ENCODE measurements around the gene CMTM8.

Gene CMTM8

GRCh38 chr3:32313169-32313568 is 74.7 kb downstream of the CMTM8 start:
- no peak for DNase-seq (ENCODE audit: low spot score)
- in situ Hi-C loops (cut with MboI; ENCODE audit: low pct_unique_long_range_greater_than_20kb, low sequenced_read_pairs, unreplicated experiment) = no loop called here
- TF ChIP-seq CTCF (IDR thresholded peaks at IDR 0.05; ENCODE audit: extremely low read depth, insufficient read depth, missing control alignments) = no peak

- DNase-seq (ENCODE audit: low spot score) = no peak
- TF ChIP-seq CTCF (IDR thresholded peaks at IDR 0.05; ENCODE audit: extremely low read depth, insufficient read depth, missing control alignments) = no peak
- in situ Hi-C loops (cut with MboI; ENCODE audit: low pct_unique_long_range_greater_than_20kb, low sequenced_read_pairs, unreplicated experiment) = no loop called here
These were observed 75.4 kb downstream of the CMTM8 start for GRCh38 chr3:32313723-32314473.

GRCh38 chr3:32315441-32315840 is 77.0 kb downstream of the CMTM8 start:
- in situ Hi-C loops (cut with MboI; ENCODE audit: low pct_unique_long_range_greater_than_20kb, low sequenced_read_pairs, unreplicated experiment) = no loop called here
- TF ChIP-seq CTCF (IDR thresholded peaks at IDR 0.05; ENCODE audit: extremely low read depth, insufficient read depth, missing control alignments) = no peak
- no peak for DNase-seq (ENCODE audit: low spot score)

GRCh38 chr3:32316319-32316718 is 77.8 kb downstream of the CMTM8 start:
- TF ChIP-seq CTCF (IDR thresholded peaks at IDR 0.05; ENCODE audit: extremely low read depth, insufficient read depth, missing control alignments) = no peak
- no peak for DNase-seq (ENCODE audit: low spot score)
- in situ Hi-C loops (cut with MboI; ENCODE audit: low pct_unique_long_range_greater_than_20kb, low sequenced_read_pairs, unreplicated experiment) = no loop called here

GRCh38 chr3:32316976-32317375 is 78.5 kb downstream of the CMTM8 start:
- no peak for TF ChIP-seq CTCF (IDR thresholded peaks at IDR 0.05; ENCODE audit: extremely low read depth, insufficient read depth, missing control alignments)
- no peak for DNase-seq (ENCODE audit: low spot score)
- in situ Hi-C loops (cut with MboI; ENCODE audit: low pct_unique_long_range_greater_than_20kb, low sequenced_read_pairs, unreplicated experiment) = no loop called here

- in situ Hi-C loops (cut with MboI; ENCODE audit: low pct_unique_long_range_greater_than_20kb, low sequenced_read_pairs, unreplicated experiment) = no loop called here
- no peak for DNase-seq (ENCODE audit: low spot score)
These were observed 81.1 kb downstream of the CMTM8 start for GRCh38 chr3:32319607-32320006.

More at GRCh38 chr3:32319607-32320006, 81.1 kb downstream of the CMTM8 start:
- TF ChIP-seq CTCF (IDR thresholded peaks at IDR 0.05; ENCODE audit: extremely low read depth, insufficient read depth, missing control alignments) = no peak

All from GM13977 (cell line).